Epithelial cell of esophagus (primary cell): Measurements from ENCODE around the gene REM2.

Experiments
- DNase-seq: peaks from one replicate; pipeline ENCODE4 v3.0.0; 2010; ENCODE audit warnings: low read depth
- H3K4me3 ChIP-seq: 2 replicates; pipeline ENCODE4 v1.5.1; 2011; ENCODE audit warnings: mild to moderate bottlenecking, low read length, control low read depth
- CTCF ChIP-seq: IDR thresholded peaks from 2 replicates; pipeline ENCODE4 v1.5.1; 2011; ENCODE audit warnings: low read depth, mild to moderate bottlenecking, low read length, control low read depth, inconsistent platforms; ENCODE audit not compliant: insufficient read depth; ENCODE audit errors: missing control alignments

The REM2 gene

GRCh38 chr14:22844221-22845102 lies 38.6 kb upstream of the REM2 start:
- TF ChIP-seq CTCF = no peak
- DNase-seq = no peak
- no peak overlapping the region for H3K4me3 ChIP-seq

GRCh38 chr14:22845103-22845394 lies 38.0 kb upstream of the REM2 start:
- H3K4me3 ChIP-seq = no peak overlapping the region
- no peak for DNase-seq
- no peak for TF ChIP-seq CTCF

- no peak for TF ChIP-seq CTCF
- H3K4me3 ChIP-seq = no peak overlapping the region
- no peak for DNase-seq
Measured at GRCh38 chr14:22845821-22846625, 37.0 kb upstream of the REM2 start.

- no peak overlapping the region for H3K4me3 ChIP-seq
- no peak for DNase-seq
- TF ChIP-seq CTCF = no peak
Measured at GRCh38 chr14:22846811-22847307, 36.2 kb upstream of the REM2 start.

GRCh38 chr14:22847661-22848341 lies 35.2 kb upstream of the REM2 start:
- no peak overlapping the region for H3K4me3 ChIP-seq
- peak; percentile 16 for DNase-seq
- TF ChIP-seq CTCF = no peak

- no peak for TF ChIP-seq CTCF
- no peak overlapping the region for H3K4me3 ChIP-seq
- peak; percentile 55 for DNase-seq
Measured at GRCh38 chr14:22848351-22849164, 34.5 kb upstream of the REM2 start.
